Stimulated activated CD4-positive, alpha-beta T cell treated with anti-CD3 and anti-CD28 coated beads, Interleukin-1b, Interleukin-23, amount 100 ng/mL, for 1 hour (primary cell): ENCODE results near the gene ANKRD36C.
"Not testable (repeated sequence)": the region's sequence is repeated elsewhere in the genome, so short reads cannot be mapped to it uniquely, and the experiment has no call there.

Source experiments
- DNase-seq, 2 donors: peaks; one replicate each; pipeline ENCODE4 v3.0.0-alpha.2; 2020; ENCODE audit warnings: low read depth in 2 of 2

Gene ANKRD36C

GRCh38 chr2:96008051-96008450 lies 16.4 kb upstream of the ANKRD36C start:
- DNase-seq = not testable (repeated sequence)

GRCh38 chr2:96006248-96006647 lies 14.6 kb upstream of the ANKRD36C start:
- not testable (repeated sequence) for DNase-seq

GRCh38 chr2:95992520-95993272 lies 1.1 kb upstream of the ANKRD36C start:
- not testable (repeated sequence) for DNase-seq

GRCh38 chr2:95992102-95992501 lies 478 bp upstream of the ANKRD36C start:
- DNase-seq = not testable (repeated sequence)

- not testable (repeated sequence) for DNase-seq
Measured at GRCh38 chr2:95990884-95991283, 740 bp downstream of the ANKRD36C start.

- not testable (repeated sequence) for DNase-seq
Measured at GRCh38 chr2:95951662-95952061, 40.0 kb downstream of the ANKRD36C start.

- not testable (repeated sequence) for DNase-seq
Measured at GRCh38 chr2:95948039-95948438, 43.6 kb downstream of the ANKRD36C start.

GRCh38 chr2:95939947-95940346 lies 51.7 kb downstream of the ANKRD36C start:
- DNase-seq = not testable (repeated sequence)

- DNase-seq = not testable (repeated sequence)
Measured at GRCh38 chr2:95930740-95931139, 60.9 kb downstream of the ANKRD36C start.

- not testable (repeated sequence) for DNase-seq
Measured at GRCh38 chr2:95917007-95917406, 74.6 kb downstream of the ANKRD36C start.

- not testable (repeated sequence) for DNase-seq
Measured at GRCh38 chr2:95915131-95915530, 76.5 kb downstream of the ANKRD36C start.

GRCh38 chr2:95911431-95911830 lies 80.2 kb downstream of the ANKRD36C start:
- DNase-seq = not testable (repeated sequence)

- not testable (repeated sequence) for DNase-seq
Measured at GRCh38 chr2:95894443-95894842, 97.2 kb downstream of the ANKRD36C start.

- DNase-seq = not testable (repeated sequence)
Measured at GRCh38 chr2:95867929-95868328, 123.7 kb downstream of the ANKRD36C start.

- not testable (repeated sequence) for DNase-seq
Measured at GRCh38 chr2:95867047-95867677, 124.5 kb downstream of the ANKRD36C start.

- DNase-seq = not testable (repeated sequence)
Measured at GRCh38 chr2:95862121-95862520, 129.5 kb downstream of the ANKRD36C start.

GRCh38 chr2:95836151-95836550 lies 155.5 kb downstream of the ANKRD36C start:
- DNase-seq = no peak

- not testable (repeated sequence) for DNase-seq
Measured at GRCh38 chr2:95834077-95835013, 157.3 kb downstream of the ANKRD36C start.

GRCh38 chr2:95824218-95824617 lies 167.4 kb downstream of the ANKRD36C start:
- not testable (repeated sequence) for DNase-seq

- DNase-seq = not testable (repeated sequence)
Measured at GRCh38 chr2:95817521-95817920, 174.1 kb downstream of the ANKRD36C start.

- DNase-seq = not testable (repeated sequence)
Measured at GRCh38 chr2:95813311-95813710, 178.3 kb downstream of the ANKRD36C start.

GRCh38 chr2:95799892-95800291 lies 191.7 kb downstream of the ANKRD36C start:
- no peak for DNase-seq
